Measurements from ENCODE around the gene CLEC1B. TPM values are rescaled to one million over a fixed set of nuclear protein-coding genes. Genes with fewer than 3 reads are reported as not detected.

Gene CLEC1B
- total RNA-seq, 1 experiment from 2014 or later = not detected

DNA sequence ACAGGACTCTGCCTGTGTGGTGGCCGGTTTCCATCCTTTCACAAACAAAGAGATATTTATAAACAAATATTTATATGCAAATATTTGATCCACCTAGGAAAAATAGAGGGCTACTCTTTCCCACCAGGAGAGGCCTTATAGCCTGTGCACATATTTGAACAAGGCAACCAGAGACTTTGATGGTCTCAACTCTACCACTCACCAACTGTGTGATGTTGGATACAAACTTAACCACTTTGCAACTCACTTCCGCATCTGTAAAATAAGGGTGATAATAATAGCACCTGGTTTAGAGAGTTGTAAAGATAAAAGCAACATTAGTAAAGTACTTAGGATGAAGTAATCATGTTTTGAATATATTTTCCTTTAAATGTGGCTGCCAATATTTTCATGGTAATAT, 29.2 kb downstream of the CLEC1B start:
- no TSS peak for BruUV-seq (replicated peaks)
- intact Hi-C loops (cut with micrococcal nuclease) = no loop called here
- no peak overlapping the region for H3K4me2 ChIP-seq (ENCODE audit: low read length)

DNA sequence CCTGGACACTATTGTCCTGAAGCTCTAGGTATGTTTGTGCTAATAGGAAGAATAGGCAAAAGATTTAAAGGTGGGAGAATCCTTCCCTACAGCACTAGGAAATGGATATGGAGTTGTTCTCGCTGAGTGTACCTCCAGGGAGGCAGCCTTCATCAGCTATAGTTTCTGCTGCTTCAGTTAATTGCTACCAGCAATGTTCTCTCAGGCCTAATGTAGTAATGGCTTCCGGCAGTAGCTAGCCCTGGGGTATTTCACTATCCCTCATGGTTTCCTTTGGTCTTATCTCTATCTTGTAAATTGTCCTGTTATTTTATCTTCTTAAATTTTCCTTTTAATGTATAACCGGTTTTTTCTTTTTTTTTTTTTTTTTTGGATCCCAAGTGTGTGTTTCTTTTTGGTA, 37.0 kb downstream of the CLEC1B start:
- Histone ChIP-seq H3K4me3 (replicated peaks in 1 of 2; ENCODE audit: low read depth in 1 of 2, low read length in 2 of 2) (no peak overlapping the region), H3K9ac (ENCODE audit: low read length) (no peak overlapping the region), H3K79me2 (ENCODE audit: insufficient read depth, low read length) (no peaks in the 10 kb centered on the region), H3K9me2 (ENCODE audit: insufficient read depth) (no peaks in the 10 kb centered on the region), H3K36me3 (ENCODE audit: control insufficient read depth in 1 of 2, insufficient read depth in 2 of 2, low read length in 2 of 2) (no peaks in the 10 kb centered on the region), H3K9me3 (ENCODE audit: control insufficient read depth in 1 of 2, insufficient read depth in 1 of 2, low read depth in 1 of 2, low read length in 2 of 2) (no peaks in the 10 kb centered on the region), H2AFZ (ENCODE audit: low read depth, low read length, poor library complexity, severe bottlenecking) (no peak overlapping the region), H3K27me3 (ENCODE audit: insufficient read depth, low read length) (peaks cover 40% of the 10 kb centered on the region), H3K4me1 (ENCODE audit: control insufficient read depth in 1 of 2, insufficient read depth in 2 of 2, low read length in 2 of 2) (no peaks in the 10 kb centered on the region), H3K27ac (ENCODE audit: low read depth, low read length) (no peak overlapping the region), H4K20me1 (ENCODE audit: insufficient read depth) (no peaks in the 10 kb centered on the region), H3K4me2 (ENCODE audit: low read length) (no peak overlapping the region)
- ATAC-seq (no peak), DNase-seq (ENCODE audit: low read depth, low spot score) (no peak)
- ChIA-PET POLR2A (no interaction called here), RAD21 (ENCODE audit: low non-redundant PET in 1 of 2, low total read pairs in 2 of 2, uncharacterized antibody in 2 of 2, unreplicated experiment in 2 of 2) (no interaction called here), CTCF (no interaction called here)
- intact Hi-C loops (cut with micrococcal nuclease) = no loop called here
- no TSS peak for BruUV-seq (replicated peaks)
- TF ChIP-seq JUND (IDR thresholded peaks at IDR 0.05) = no peak
- TF ChIP-seq FOSL1 (IDR thresholded peaks at IDR 0.05; ENCODE audit: low read depth) = no peak
- TF ChIP-seq SP1 (IDR thresholded peaks at IDR 0.05; ENCODE audit: low read depth) = no peak
- no peak for TF ChIP-seq POLR2AphosphoS5 (IDR thresholded peaks at IDR 0.05; ENCODE audit: low read depth, low read length)
- no peak for TF ChIP-seq POLR2A (IDR thresholded peaks at IDR 0.05; ENCODE audit: borderline replicate concordance, extremely low read depth, insufficient read depth, insufficient read length)
- TF ChIP-seq TCF7L2 (IDR thresholded peaks at IDR 0.05; ENCODE audit: borderline replicate concordance, extremely low read depth, insufficient read depth, insufficient read length) = no peak
- no peak for TF ChIP-seq CEBPB (IDR thresholded peaks at IDR 0.05; ENCODE audit: low read depth)
- TF ChIP-seq ZNF274 (IDR thresholded peaks at IDR 0.05; ENCODE audit: low read depth, low read length) = no peak
- TF ChIP-seq EGR1 (IDR thresholded peaks at IDR 0.05; ENCODE audit: low read depth) = no peak
- no peak for TF ChIP-seq ZFX (IDR thresholded peaks at IDR 0.05)
- TF ChIP-seq, protein P1, sequence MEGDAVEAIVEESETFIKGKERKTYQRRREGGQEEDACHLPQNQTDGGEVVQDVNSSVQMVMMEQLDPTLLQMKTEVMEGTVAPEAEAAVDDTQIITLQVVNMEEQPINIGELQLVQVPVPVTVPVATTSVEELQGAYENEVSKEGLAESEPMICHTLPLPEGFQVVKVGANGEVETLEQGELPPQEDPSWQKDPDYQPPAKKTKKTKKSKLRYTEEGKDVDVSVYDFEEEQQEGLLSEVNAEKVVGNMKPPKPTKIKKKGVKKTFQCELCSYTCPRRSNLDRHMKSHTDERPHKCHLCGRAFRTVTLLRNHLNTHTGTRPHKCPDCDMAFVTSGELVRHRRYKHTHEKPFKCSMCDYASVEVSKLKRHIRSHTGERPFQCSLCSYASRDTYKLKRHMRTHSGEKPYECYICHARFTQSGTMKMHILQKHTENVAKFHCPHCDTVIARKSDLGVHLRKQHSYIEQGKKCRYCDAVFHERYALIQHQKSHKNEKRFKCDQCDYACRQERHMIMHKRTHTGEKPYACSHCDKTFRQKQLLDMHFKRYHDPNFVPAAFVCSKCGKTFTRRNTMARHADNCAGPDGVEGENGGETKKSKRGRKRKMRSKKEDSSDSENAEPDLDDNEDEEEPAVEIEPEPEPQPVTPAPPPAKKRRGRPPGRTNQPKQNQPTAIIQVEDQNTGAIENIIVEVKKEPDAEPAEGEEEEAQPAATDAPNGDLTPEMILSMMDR (IDR thresholded peaks at IDR 0.05 in 2 of 3, conservative IDR thresholded peaks at IDR 0.05 in 1 of 3; ENCODE audit: borderline replicate concordance in 1 of 3, insufficient read depth in 1 of 3, low read depth in 2 of 3, low read length in 2 of 3) = no peak
- TF ChIP-seq, protein P2, sequence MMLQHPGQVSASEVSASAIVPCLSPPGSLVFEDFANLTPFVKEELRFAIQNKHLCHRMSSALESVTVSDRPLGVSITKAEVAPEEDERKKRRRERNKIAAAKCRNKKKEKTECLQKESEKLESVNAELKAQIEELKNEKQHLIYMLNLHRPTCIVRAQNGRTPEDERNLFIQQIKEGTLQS (IDR thresholded peaks at IDR 0.05) = no peak

More for the DNA sequence above, 29.2 kb downstream of the CLEC1B start:
- H3K9me2 ChIP-seq (ENCODE audit: insufficient read depth) = no peaks in the 10 kb centered on the region
- no peak overlapping the region for H3K27ac ChIP-seq (ENCODE audit: low read depth, low read length)
- no peak for TF ChIP-seq POLR2AphosphoS5 (IDR thresholded peaks at IDR 0.05; ENCODE audit: low read depth, low read length)
- TF ChIP-seq, protein P3, sequence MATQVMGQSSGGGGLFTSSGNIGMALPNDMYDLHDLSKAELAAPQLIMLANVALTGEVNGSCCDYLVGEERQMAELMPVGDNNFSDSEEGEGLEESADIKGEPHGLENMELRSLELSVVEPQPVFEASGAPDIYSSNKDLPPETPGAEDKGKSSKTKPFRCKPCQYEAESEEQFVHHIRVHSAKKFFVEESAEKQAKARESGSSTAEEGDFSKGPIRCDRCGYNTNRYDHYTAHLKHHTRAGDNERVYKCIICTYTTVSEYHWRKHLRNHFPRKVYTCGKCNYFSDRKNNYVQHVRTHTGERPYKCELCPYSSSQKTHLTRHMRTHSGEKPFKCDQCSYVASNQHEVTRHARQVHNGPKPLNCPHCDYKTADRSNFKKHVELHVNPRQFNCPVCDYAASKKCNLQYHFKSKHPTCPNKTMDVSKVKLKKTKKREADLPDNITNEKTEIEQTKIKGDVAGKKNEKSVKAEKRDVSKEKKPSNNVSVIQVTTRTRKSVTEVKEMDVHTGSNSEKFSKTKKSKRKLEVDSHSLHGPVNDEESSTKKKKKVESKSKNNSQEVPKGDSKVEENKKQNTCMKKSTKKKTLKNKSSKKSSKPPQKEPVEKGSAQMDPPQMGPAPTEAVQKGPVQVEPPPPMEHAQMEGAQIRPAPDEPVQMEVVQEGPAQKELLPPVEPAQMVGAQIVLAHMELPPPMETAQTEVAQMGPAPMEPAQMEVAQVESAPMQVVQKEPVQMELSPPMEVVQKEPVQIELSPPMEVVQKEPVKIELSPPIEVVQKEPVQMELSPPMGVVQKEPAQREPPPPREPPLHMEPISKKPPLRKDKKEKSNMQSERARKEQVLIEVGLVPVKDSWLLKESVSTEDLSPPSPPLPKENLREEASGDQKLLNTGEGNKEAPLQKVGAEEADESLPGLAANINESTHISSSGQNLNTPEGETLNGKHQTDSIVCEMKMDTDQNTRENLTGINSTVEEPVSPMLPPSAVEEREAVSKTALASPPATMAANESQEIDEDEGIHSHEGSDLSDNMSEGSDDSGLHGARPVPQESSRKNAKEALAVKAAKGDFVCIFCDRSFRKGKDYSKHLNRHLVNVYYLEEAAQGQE (IDR thresholded peaks at IDR 0.05; ENCODE audit: low read depth) = no peak
- no peak overlapping the region for H3K9ac ChIP-seq (ENCODE audit: low read length)
- POLR2A ChIA-PET = no interaction called here
- H3K4me1 ChIP-seq (ENCODE audit: control insufficient read depth in 1 of 2, insufficient read depth in 2 of 2, low read length in 2 of 2) = no peaks in the 10 kb centered on the region
- no peak overlapping the region for H2AFZ ChIP-seq (ENCODE audit: low read depth, low read length, poor library complexity, severe bottlenecking)
- CTCF ChIA-PET = no interaction called here
- no peak for ATAC-seq
- H3K9me3 ChIP-seq (ENCODE audit: control insufficient read depth in 1 of 2, insufficient read depth in 1 of 2, low read depth in 1 of 2, low read length in 2 of 2) = no peaks in the 10 kb centered on the region
- no peaks in the 10 kb centered on the region for H3K79me2 ChIP-seq (ENCODE audit: insufficient read depth, low read length)
- H3K4me3 ChIP-seq (replicated peaks in 1 of 2; ENCODE audit: low read depth in 1 of 2, low read length in 2 of 2) = no peak overlapping the region
- H3K27me3 ChIP-seq (ENCODE audit: insufficient read depth, low read length) = peaks cover 31% of the 10 kb centered on the region
- RAD21 ChIA-PET (ENCODE audit: low non-redundant PET in 1 of 2, low total read pairs in 2 of 2, uncharacterized antibody in 2 of 2, unreplicated experiment in 2 of 2) = no interaction called here
- DNase-seq (ENCODE audit: low read depth, low spot score) = no peak
- H4K20me1 ChIP-seq (ENCODE audit: insufficient read depth) = no peaks in the 10 kb centered on the region
- H3K36me3 ChIP-seq (ENCODE audit: control insufficient read depth in 1 of 2, insufficient read depth in 2 of 2, low read length in 2 of 2) = no peaks in the 10 kb centered on the region

Measured in HCT116 (cell line).